Epithelial cell of esophagus (primary cell): ENCODE measurements around the gene LPXN.
A peak's percentile ranks its signal among the peaks of the same experiment; 100 is the strongest.

Source experiments
- DNase-seq: peaks from one replicate; pipeline ENCODE4 v3.0.0; 2010; ENCODE audit warnings: low read depth
- H3K4me3 ChIP-seq: 2 replicates; pipeline ENCODE4 v1.5.1; 2011; ENCODE audit warnings: mild to moderate bottlenecking, low read length, control low read depth
- CTCF ChIP-seq: IDR thresholded peaks from 2 replicates; pipeline ENCODE4 v1.5.1; 2011; ENCODE audit warnings: low read depth, mild to moderate bottlenecking, low read length, control low read depth, inconsistent platforms; ENCODE audit not compliant: insufficient read depth; ENCODE audit errors: missing control alignments

The LPXN gene

GRCh38 chr11:58579192-58580129, 3.8 kb upstream of the LPXN start:
- peak; percentile 91 for DNase-seq
- TF ChIP-seq CTCF: peak; percentile 78
- peak overlapping the region; percentile 80 for H3K4me3 ChIP-seq

- H3K4me3 ChIP-seq: peak within 1 kb of the TSS; percentile 94
- DNase-seq: peak; percentile 98
- no peak for TF ChIP-seq CTCF
Observed at GRCh38 chr11:58578635-58579191, 3.1 kb upstream of the LPXN start, which contains the start of gene ZFP91. ZFP91 (plus strand) TSS chr11:58579063; CDS start chr11:58579282, 219 bp downstream.

GRCh38 chr11:58578136-58578634, 2.5 kb upstream of the LPXN start:
- peak overlapping the region; percentile 94 for H3K4me3 ChIP-seq
- no peak for TF ChIP-seq CTCF
- peak; percentile 98 for DNase-seq

GRCh38 chr11:58577555-58578135, 2.0 kb upstream of the LPXN start:
- peak; percentile 77 for DNase-seq
- TF ChIP-seq CTCF: no peak
- H3K4me3 ChIP-seq: peak overlapping the region; percentile 94

GRCh38 chr11:58576887-58577471, 1.3 kb upstream of the LPXN start:
- peak overlapping the region; percentile 94 for H3K4me3 ChIP-seq
- DNase-seq: peak; percentile 41
- TF ChIP-seq CTCF: peak; percentile 57

GRCh38 chr11:58574881-58575280, 775 bp downstream of the LPXN start:
- no peak for TF ChIP-seq CTCF
- no peak overlapping the region for H3K4me3 ChIP-seq
- DNase-seq: peak; percentile 49
